Measurements from ENCODE around the gene ARHGAP27. TPM values are rescaled to one million over a fixed set of nuclear protein-coding genes. Genes with fewer than 3 reads are reported as not detected.

The ARHGAP27 gene
- total and polyA plus RNA-seq, 2 of the 13 experiments (the other 11 are each of a cell fraction or from before 2014, with no cell fraction given): 15.5 to 18.9 TPM

GRCh38 chr17:45371414-45372324 lies 61.0 kb downstream of the ARHGAP27 start (continued):
- TF ChIP-seq MZF1 (CRISPR knock-in tag; IDR thresholded peaks at IDR 0.05; ENCODE audit: borderline replicate concordance): no peak
- no peak for TF ChIP-seq ZBTB26 (CRISPR knock-in tag; IDR thresholded peaks at IDR 0.05; ENCODE audit: borderline replicate concordance)
- TF ChIP-seq TFDP1 (CRISPR knock-in tag; IDR thresholded peaks at IDR 0.05; ENCODE audit: borderline replicate concordance): peak; percentile 81
- TF ChIP-seq ZFP1 (CRISPR knock-in tag; IDR thresholded peaks at IDR 0.05): no peak
- TF ChIP-seq ZNF441 (CRISPR knock-in tag; IDR thresholded peaks at IDR 0.05; ENCODE audit: borderline replicate concordance): no peak
- TF ChIP-seq NCOA2 (CRISPR knock-in tag; IDR thresholded peaks at IDR 0.05): peak; percentile 31
- no peak for TF ChIP-seq ZNF576 (CRISPR knock-in tag; IDR thresholded peaks at IDR 0.05)
- TF ChIP-seq ZBTB10 (CRISPR knock-in tag; IDR thresholded peaks at IDR 0.05; ENCODE audit: borderline replicate concordance): no peak; the same call in 1 of the 2 replicates
- TF ChIP-seq ETS1 (CRISPR knock-in tag; IDR thresholded peaks at IDR 0.05): no peak
- peak; percentile 86 for TF ChIP-seq CEBPB (IDR thresholded peaks at IDR 0.05; ENCODE audit: borderline replicate concordance, low read depth, low read length)
- no peak for TF ChIP-seq ZNF44 (CRISPR knock-in tag; IDR thresholded peaks at IDR 0.05)
- TF ChIP-seq ZNF660 (CRISPR knock-in tag; IDR thresholded peaks at IDR 0.05; ENCODE audit: borderline replicate concordance, low read depth): no peak
- no peak for TF ChIP-seq NPAS2 (CRISPR knock-in tag; IDR thresholded peaks at IDR 0.05; ENCODE audit: borderline replicate concordance)
- TF ChIP-seq ZNF3 (CRISPR knock-in tag; IDR thresholded peaks at IDR 0.05): no peak; the same call in 1 of the 2 replicates
- no peak for TF ChIP-seq TEAD2 (CRISPR knock-in tag; IDR thresholded peaks at IDR 0.05)
- peak; percentile 82 for TF ChIP-seq ZNF362 (CRISPR knock-in tag; IDR thresholded peaks at IDR 0.05; ENCODE audit: borderline replicate concordance)
- TF ChIP-seq ZNF232 (CRISPR knock-in tag; IDR thresholded peaks at IDR 0.05; ENCODE audit: borderline replicate concordance): no peak
- no peak for TF ChIP-seq EZH2 (conservative IDR thresholded peaks at IDR 0.05; ENCODE audit: low read depth, low read length)
- TF ChIP-seq ZNF350 (CRISPR knock-in tag; IDR thresholded peaks at IDR 0.05; ENCODE audit: borderline replicate concordance, low read depth): no peak; the same call in 1 of the 2 replicates

Data from HepG2 (cell line).